HCT116 (cell line): ENCODE results near the gene TSPO. TPM values are rescaled to one million over a fixed set of nuclear protein-coding genes. Genes with fewer than 3 reads are reported as not detected.

Experiments used
- ATAC-seq: fragments of 200-7000 bp; cut with Tn5 transposase; 2 replicates; pipeline ENCODE4 v1.9.1; 2020; ENCODE audit warnings: mild to moderate bottlenecking, moderate library complexity
- BruUV-seq: library from RNA; stranded (reverse); fragments of 400-500 nt; replicated peaks from 2 replicates; lab custom pipeline; 2021; lab: Mats Ljungman, UMichigan
- CTCF ChIA-PET: fragments of 300-600 bp; sonication (Branson Sonifier 250); formaldehyde crosslinking; loops from one replicate; lab custom pipeline; 2021; ENCODE audit warnings: antibody characterized with exemption; lab: Charles Lee
- POLR2A ChIA-PET: fragments of 300-600, 350-600 bp; sonication (Branson Sonifier 250); formaldehyde crosslinking; loops from one replicate; lab custom pipeline; 2021; ENCODE audit warnings: antibody characterized with exemption; lab: Charles Lee
- RAD21 ChIA-PET, 2 experiments: fragments of 300-600 bp; sonication (Branson Sonifier 250); formaldehyde crosslinking; loops; one replicate each; lab custom pipeline; 2023; ENCODE audit warnings: low total read pairs in 2 of 2; ENCODE audit not compliant: uncharacterized antibody in 2 of 2, unreplicated experiment in 2 of 2, low non-redundant PET in 1 of 2; lab: Charles Lee
- DNase-seq: peaks from one replicate; pipeline ENCODE4 v3.0.0-alpha.2; 2010; ENCODE audit warnings: low read depth, low spot score
- H2AFZ ChIP-seq: fragments of 200-600 bp; shearing (Covaris generic), sonication (generic); 2 replicates; pipeline ENCODE4 v1.6.1; 2017; ENCODE audit warnings: low read depth, mixed run types, mixed read lengths, antibody characterized with exemption, low read length; ENCODE audit not compliant: poor library complexity, severe bottlenecking
- H3K27ac ChIP-seq: 2 replicates; pipeline ENCODE4 v1.5.1; 2012; ENCODE audit warnings: low read depth, low read length
- H3K27me3 ChIP-seq: fragments of 200-600 bp; sonication (generic); 2 replicates; pipeline ENCODE4 v1.6.1; 2016; ENCODE audit warnings: mixed run types, low read length, mixed read lengths; ENCODE audit not compliant: insufficient read depth
- H3K36me3 ChIP-seq, 2 experiments: fragments of 200-500 bp in 1 of 2; fragments of 200-600 bp in 1 of 2; sonication (Bioruptor generic) in 1 of 2; sonication (generic) in 1 of 2; 2 replicates each; pipeline versions ENCODE4 v1.5.1 to v1.6.1; 2014 to 2016; ENCODE audit warnings: low read length in 2 of 2, inconsistent platforms in 1 of 2, mixed read lengths in 1 of 2, mixed run types in 1 of 2; ENCODE audit not compliant: insufficient read depth in 2 of 2, control insufficient read depth in 1 of 2
- H3K4me1 ChIP-seq, 2 experiments: fragments of 200-600 bp in 1 of 2; sonication (generic) in 1 of 2; 2 replicates each; pipeline versions ENCODE4 v1.5.1 to v1.6.1; 2012 to 2017; ENCODE audit warnings: low read length in 2 of 2, inconsistent platforms in 1 of 2, mild to moderate bottlenecking in 1 of 2, mixed read lengths in 1 of 2, mixed run types in 1 of 2, moderate library complexity in 1 of 2; ENCODE audit not compliant: insufficient read depth in 2 of 2, control insufficient read depth in 1 of 2
- H3K4me2 ChIP-seq: fragments of 200-600 bp; sonication (generic); 2 replicates; pipeline ENCODE4 v1.6.1; 2017; ENCODE audit warnings: mixed run types, low read length, mixed read lengths
- H3K4me3 ChIP-seq, 2 experiments: fragments of 200-600 bp in 1 of 2; sonication (generic) in 1 of 2; replicated peaks in 1 of 2; 2 replicates each; pipeline ENCODE4 v1.5.1; 2011 to 2016; ENCODE audit warnings: low read length in 2 of 2, control low read depth in 1 of 2, low read depth in 1 of 2, mild to moderate bottlenecking in 1 of 2, mixed read lengths in 1 of 2, mixed run types in 1 of 2
- H3K79me2 ChIP-seq: fragments of 200-600 bp; sonication (generic); 2 replicates; pipeline ENCODE4 v1.6.1; 2017; ENCODE audit warnings: mild to moderate bottlenecking, mixed run types, low read length, moderate library complexity, mixed read lengths; ENCODE audit not compliant: insufficient read depth
- H3K9ac ChIP-seq: fragments of 200-600 bp; sonication (generic); 2 replicates; pipeline ENCODE4 v1.6.1; 2016; ENCODE audit warnings: low read length, mixed read lengths
- H3K9me2 ChIP-seq: fragments of 200-600 bp; sonication (generic), shearing (Covaris generic); 2 replicates; pipeline ENCODE4 v1.6.1; 2017; ENCODE audit warnings: mixed run types, mild to moderate bottlenecking, moderate library complexity; ENCODE audit not compliant: insufficient read depth
- H3K9me3 ChIP-seq, 2 experiments: fragments of 200-500 bp in 1 of 2; fragments of 200-600 bp in 1 of 2; sonication (Bioruptor generic) in 1 of 2; sonication (generic) in 1 of 2; 2 replicates each; pipeline ENCODE4 v1.6.1; 2014 to 2017; ENCODE audit warnings: low read length in 2 of 2, mixed read lengths in 2 of 2, inconsistent platforms in 1 of 2, low read depth in 1 of 2, mild to moderate bottlenecking in 1 of 2, mixed run types in 1 of 2, moderate library complexity in 1 of 2; ENCODE audit not compliant: control insufficient read depth in 1 of 2, insufficient read depth in 1 of 2
- H4K20me1 ChIP-seq: fragments of 200-600 bp; sonication (generic), shearing (Covaris generic); 2 replicates; pipeline ENCODE4 v1.6.1; 2017; ENCODE audit warnings: mixed run types, mild to moderate bottlenecking, moderate library complexity; ENCODE audit not compliant: insufficient read depth
- CBX3 ChIP-seq: IDR thresholded peaks from 2 replicates; pipeline ENCODE4 v1.6.1; 2012; ENCODE audit warnings: low read depth
- EGR1 ChIP-seq: IDR thresholded peaks from 2 replicates; pipeline ENCODE4 v1.6.1; 2012; ENCODE audit warnings: low read depth
- ELF1 ChIP-seq: IDR thresholded peaks from 2 replicates; pipeline ENCODE4 v1.6.1; 2012; ENCODE audit warnings: low read depth, borderline replicate concordance
- EZH2 ChIP-seq: fragments of 200-600 bp; sonication (generic); IDR thresholded peaks from 2 replicates; pipeline ENCODE4 v1.6.1; 2017; ENCODE audit warnings: antibody characterized with exemption, mixed run types
- FOSL1 ChIP-seq: IDR thresholded peaks from 2 replicates; pipeline ENCODE4 v1.6.1; 2012; ENCODE audit warnings: low read depth
- JUND ChIP-seq: IDR thresholded peaks from 2 replicates; pipeline ENCODE4 v1.6.1; 2012
- POLR2AphosphoS5 ChIP-seq: IDR thresholded peaks from 2 replicates; pipeline ENCODE4 v1.6.1; 2011; ENCODE audit warnings: mild to moderate bottlenecking, low read depth, low read length, moderate library complexity
- RAD21 ChIP-seq: IDR thresholded peaks from 2 replicates; pipeline ENCODE4 v1.6.1; 2012; ENCODE audit warnings: low read depth, mild to moderate bottlenecking
- SIN3A ChIP-seq: IDR thresholded peaks from 2 replicates; pipeline ENCODE4 v1.6.1; 2012; ENCODE audit warnings: low read depth
- SP1 ChIP-seq: IDR thresholded peaks from 2 replicates; pipeline ENCODE4 v1.6.1; 2012; ENCODE audit warnings: low read depth
- SRF ChIP-seq: IDR thresholded peaks from 2 replicates; pipeline ENCODE4 v1.6.1; 2012; ENCODE audit warnings: low read depth
- TCF7L2 ChIP-seq: IDR thresholded peaks from 2 replicates; pipeline ENCODE4 v1.7.0; 2011; ENCODE audit warnings: borderline replicate concordance, inconsistent platforms; ENCODE audit not compliant: insufficient read depth, insufficient read length; ENCODE audit errors: extremely low read depth
- YY1 ChIP-seq: IDR thresholded peaks from 2 replicates; pipeline ENCODE4 v1.6.1; 2011; ENCODE audit warnings: low read length, low read depth, moderate library complexity, mild to moderate bottlenecking; ENCODE audit not compliant: insufficient replicate concordance; ENCODE audit errors: extremely low read depth
- ZFX ChIP-seq: fragments of 450-650 bp; IDR thresholded peaks from 2 replicates; pipeline ENCODE4 v1.6.1; 2017
- ZNF274 ChIP-seq: fragments of 200-500 bp; sonication (Bioruptor generic); IDR thresholded peaks from 2 replicates; pipeline ENCODE4 v1.6.1; 2014; ENCODE audit warnings: mild to moderate bottlenecking, low read depth, low read length, inconsistent platforms
- intact Hi-C: fragments of 100-400 bp; cut with micrococcal nuclease; formaldehyde crosslinking; loops from 2 replicates; pipeline ENCODE4 v1.10.0; 2022
- total RNA-seq: library from RNA; stranded (reverse); gene quantifications from one replicate; pipeline ENCODE4 v1.2.1, GENCODE V29; 2021; ENCODE audit not compliant: unreplicated experiment
- TF ChIP-seq, protein P1 (sequence below): IDR thresholded peaks from 2 replicates; pipeline ENCODE4 v1.6.1; 2011; ENCODE audit warnings: mild to moderate bottlenecking, low read length, moderate library complexity; ENCODE audit not compliant: insufficient replicate concordance; ENCODE audit errors: extremely low read depth
- TF ChIP-seq, protein P2 (sequence below), 3 experiments: fragments of 200-600 bp in 1 of 3; sonication (generic) in 1 of 3; IDR thresholded peaks in 2 of 3; conservative IDR thresholded peaks in 1 of 3; 2 replicates each; pipeline ENCODE4 v1.5.1; 2012 to 2017; ENCODE audit warnings: low read depth in 2 of 3, low read length in 2 of 3, antibody characterized with exemption in 1 of 3, borderline replicate concordance in 1 of 3, control low read depth in 1 of 3, mild to moderate bottlenecking in 1 of 3, mixed read lengths in 1 of 3, mixed run types in 1 of 3, moderate library complexity in 1 of 3; ENCODE audit not compliant: insufficient read depth in 1 of 3
- TF ChIP-seq, protein P3 (sequence below): IDR thresholded peaks from 2 replicates; pipeline ENCODE4 v1.6.1; 2012
- TF ChIP-seq, protein P4 (sequence below): IDR thresholded peaks from 2 replicates; pipeline ENCODE4 v1.6.1; 2012

TSPO gene
- total RNA-seq, 1 experiment from 2014 or later: 192 TPM

DNA sequence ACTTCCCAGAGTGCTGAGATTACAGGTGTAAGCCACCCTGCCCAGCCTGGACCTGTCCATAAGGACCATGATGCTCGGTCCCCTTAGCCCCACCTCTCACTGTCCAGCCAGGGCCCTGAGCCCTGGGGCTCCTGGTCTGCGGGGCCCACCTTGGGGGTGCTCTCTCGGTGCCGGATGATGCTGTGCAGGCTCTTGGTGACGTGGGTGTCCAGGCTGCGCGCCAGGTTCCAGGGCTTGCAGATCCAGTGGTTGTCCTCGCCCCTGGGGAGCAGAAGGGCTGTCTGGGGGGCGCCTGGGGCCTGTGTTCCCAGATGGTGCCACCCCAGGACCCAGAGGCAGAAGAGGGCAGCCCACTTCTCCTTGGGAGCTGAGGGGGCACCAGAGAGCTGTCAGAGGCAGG lies 22.2 kb downstream of the TSPO start:
- ChIA-PET RAD21 (no interaction called here), POLR2A (no interaction called here), CTCF (no interaction called here)
- ATAC-seq (no peak), DNase-seq (no peak)
- no peaks in the 10 kb centered on the region for H3K9me3 ChIP-seq
- no peaks in the 10 kb centered on the region for H3K27me3 ChIP-seq
- peaks cover 17 to 52% of the 10 kb centered on the region in 2 experiments for H3K36me3 ChIP-seq
- H3K4me2 ChIP-seq: no peak overlapping the region
- H3K79me2 ChIP-seq: no peaks in the 10 kb centered on the region
- no peaks in the 10 kb centered on the region for H3K4me1 ChIP-seq
- TF ChIP-seq CBX3: no peak
- TF ChIP-seq, protein P1, sequence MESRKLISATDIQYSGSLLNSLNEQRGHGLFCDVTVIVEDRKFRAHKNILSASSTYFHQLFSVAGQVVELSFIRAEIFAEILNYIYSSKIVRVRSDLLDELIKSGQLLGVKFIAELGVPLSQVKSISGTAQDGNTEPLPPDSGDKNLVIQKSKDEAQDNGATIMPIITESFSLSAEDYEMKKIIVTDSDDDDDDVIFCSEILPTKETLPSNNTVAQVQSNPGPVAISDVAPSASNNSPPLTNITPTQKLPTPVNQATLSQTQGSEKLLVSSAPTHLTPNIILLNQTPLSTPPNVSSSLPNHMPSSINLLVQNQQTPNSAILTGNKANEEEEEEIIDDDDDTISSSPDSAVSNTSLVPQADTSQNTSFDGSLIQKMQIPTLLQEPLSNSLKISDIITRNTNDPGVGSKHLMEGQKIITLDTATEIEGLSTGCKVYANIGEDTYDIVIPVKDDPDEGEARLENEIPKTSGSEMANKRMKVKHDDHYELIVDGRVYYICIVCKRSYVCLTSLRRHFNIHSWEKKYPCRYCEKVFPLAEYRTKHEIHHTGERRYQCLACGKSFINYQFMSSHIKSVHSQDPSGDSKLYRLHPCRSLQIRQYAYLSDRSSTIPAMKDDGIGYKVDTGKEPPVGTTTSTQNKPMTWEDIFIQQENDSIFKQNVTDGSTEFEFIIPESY: no peak
- TF ChIP-seq SRF: no peak
- TF ChIP-seq EZH2: no peak
- TF ChIP-seq, protein P2, sequence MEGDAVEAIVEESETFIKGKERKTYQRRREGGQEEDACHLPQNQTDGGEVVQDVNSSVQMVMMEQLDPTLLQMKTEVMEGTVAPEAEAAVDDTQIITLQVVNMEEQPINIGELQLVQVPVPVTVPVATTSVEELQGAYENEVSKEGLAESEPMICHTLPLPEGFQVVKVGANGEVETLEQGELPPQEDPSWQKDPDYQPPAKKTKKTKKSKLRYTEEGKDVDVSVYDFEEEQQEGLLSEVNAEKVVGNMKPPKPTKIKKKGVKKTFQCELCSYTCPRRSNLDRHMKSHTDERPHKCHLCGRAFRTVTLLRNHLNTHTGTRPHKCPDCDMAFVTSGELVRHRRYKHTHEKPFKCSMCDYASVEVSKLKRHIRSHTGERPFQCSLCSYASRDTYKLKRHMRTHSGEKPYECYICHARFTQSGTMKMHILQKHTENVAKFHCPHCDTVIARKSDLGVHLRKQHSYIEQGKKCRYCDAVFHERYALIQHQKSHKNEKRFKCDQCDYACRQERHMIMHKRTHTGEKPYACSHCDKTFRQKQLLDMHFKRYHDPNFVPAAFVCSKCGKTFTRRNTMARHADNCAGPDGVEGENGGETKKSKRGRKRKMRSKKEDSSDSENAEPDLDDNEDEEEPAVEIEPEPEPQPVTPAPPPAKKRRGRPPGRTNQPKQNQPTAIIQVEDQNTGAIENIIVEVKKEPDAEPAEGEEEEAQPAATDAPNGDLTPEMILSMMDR (IDR thresholded peaks at IDR 0.05 in 2 of 3, conservative IDR thresholded peaks at IDR 0.05 in 1 of 3; ENCODE audit: borderline replicate concordance in 1 of 3, insufficient read depth in 1 of 3, low read depth in 2 of 3, low read length in 2 of 3): no peak
- no peak for TF ChIP-seq TCF7L2
- no peak for TF ChIP-seq ZNF274
- TF ChIP-seq, protein P3, sequence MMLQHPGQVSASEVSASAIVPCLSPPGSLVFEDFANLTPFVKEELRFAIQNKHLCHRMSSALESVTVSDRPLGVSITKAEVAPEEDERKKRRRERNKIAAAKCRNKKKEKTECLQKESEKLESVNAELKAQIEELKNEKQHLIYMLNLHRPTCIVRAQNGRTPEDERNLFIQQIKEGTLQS: no peak
- TF ChIP-seq, protein P4, sequence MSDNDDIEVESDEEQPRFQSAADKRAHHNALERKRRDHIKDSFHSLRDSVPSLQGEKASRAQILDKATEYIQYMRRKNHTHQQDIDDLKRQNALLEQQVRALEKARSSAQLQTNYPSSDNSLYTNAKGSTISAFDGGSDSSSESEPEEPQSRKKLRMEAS: no peak
- no peak for TF ChIP-seq RAD21
- no peak for TF ChIP-seq ZFX
- TF ChIP-seq JUND: no peak
- no peak for TF ChIP-seq FOSL1
- TF ChIP-seq SP1: no peak
- no peak for TF ChIP-seq ELF1
- no peak for TF ChIP-seq POLR2AphosphoS5
- TF ChIP-seq EGR1: no peak
- TF ChIP-seq YY1: no peak
- TF ChIP-seq SIN3A: no peak
- H4K20me1 ChIP-seq: no peaks in the 10 kb centered on the region
- no peak overlapping the region for H3K4me3 ChIP-seq
- intact Hi-C loops: no loop called here
- no peak overlapping the region for H3K9ac ChIP-seq
- no peak overlapping the region for H3K27ac ChIP-seq
- no TSS peak for BruUV-seq
- H2AFZ ChIP-seq: no peak overlapping the region
- no peaks in the 10 kb centered on the region for H3K9me2 ChIP-seq
